IPS-11a (cell line): ENCODE data around the gene EPB41L4B.

Experiments used
- H3K4me3 ChIP-seq: one replicate; pipeline ENCODE4 v1.5.1; 2013; ENCODE audit warnings: low read depth, low read length, control low read depth

Gene EPB41L4B

GRCh38 chr9:109167716-109168115 is 153.1 kb downstream of the EPB41L4B start:
- no peak overlapping the region for H3K4me3 ChIP-seq

- peak within 1 kb of the TSS; percentile 31 for H3K4me3 ChIP-seq
These were observed 153.9 kb downstream of the EPB41L4B start, which contains the start of gene FRRS1L for GRCh38 chr9:109166771-109167601. FRRS1L (minus strand) TSS chr9:109167249; CDS start chr9:109167138, 111 bp downstream.

- H3K4me3 ChIP-seq, result peak overlapping the region; percentile 9
These were observed 154.6 kb downstream of the EPB41L4B start for GRCh38 chr9:109166171-109166770.

GRCh38 chr9:109164042-109164441 is 156.8 kb downstream of the EPB41L4B start:
- no peak overlapping the region for H3K4me3 ChIP-seq

GRCh38 chr9:109163194-109163593 is 157.7 kb downstream of the EPB41L4B start:
- no peak overlapping the region for H3K4me3 ChIP-seq

- no peak overlapping the region for H3K4me3 ChIP-seq
These were observed 158.2 kb downstream of the EPB41L4B start for GRCh38 chr9:109162677-109163076.

GRCh38 chr9:109161471-109161870 is 159.4 kb downstream of the EPB41L4B start:
- H3K4me3 ChIP-seq, result no peak overlapping the region

- no peak overlapping the region for H3K4me3 ChIP-seq
These were observed 161.3 kb downstream of the EPB41L4B start for GRCh38 chr9:109159583-109159982.

GRCh38 chr9:109158651-109159050 is 162.2 kb downstream of the EPB41L4B start:
- no peak overlapping the region for H3K4me3 ChIP-seq

- no peak overlapping the region for H3K4me3 ChIP-seq
These were observed 164.2 kb downstream of the EPB41L4B start for GRCh38 chr9:109156708-109157107.

- H3K4me3 ChIP-seq, result no peak overlapping the region
These were observed 169.8 kb downstream of the EPB41L4B start for GRCh38 chr9:109150925-109151545.

- no peak overlapping the region for H3K4me3 ChIP-seq
These were observed 171.1 kb downstream of the EPB41L4B start for GRCh38 chr9:109149722-109150121.

- H3K4me3 ChIP-seq, result no peak overlapping the region
These were observed 171.8 kb downstream of the EPB41L4B start for GRCh38 chr9:109149089-109149488.

- H3K4me3 ChIP-seq, result no peak overlapping the region
These were observed 175.8 kb downstream of the EPB41L4B start for GRCh38 chr9:109145051-109145450.

- no peak overlapping the region for H3K4me3 ChIP-seq
These were observed 176.8 kb downstream of the EPB41L4B start for GRCh38 chr9:109143881-109144562.

- H3K4me3 ChIP-seq, result no peak overlapping the region
These were observed 179.5 kb downstream of the EPB41L4B start for GRCh38 chr9:109141375-109141774.

GRCh38 chr9:109139851-109140250 is 181.0 kb downstream of the EPB41L4B start:
- H3K4me3 ChIP-seq, result no peak overlapping the region

GRCh38 chr9:109138421-109138820 is 182.4 kb downstream of the EPB41L4B start:
- no peak overlapping the region for H3K4me3 ChIP-seq

- no peak overlapping the region for H3K4me3 ChIP-seq
These were observed 186.7 kb downstream of the EPB41L4B start for GRCh38 chr9:109134167-109134578.

- H3K4me3 ChIP-seq, result no peak overlapping the region
These were observed 187.3 kb downstream of the EPB41L4B start for GRCh38 chr9:109133533-109133932.

GRCh38 chr9:109132567-109133021 is 188.3 kb downstream of the EPB41L4B start:
- H3K4me3 ChIP-seq, result no peak overlapping the region
